G401.6 (cell line): ENCODE measurements around the gene CCT7.
"Not testable (repeated sequence)": the region's sequence is repeated elsewhere in the genome, so short reads cannot be mapped to it uniquely, and the experiment has no call there.

Experiments
- FAIRE-seq: peaks from 2 replicates; lab custom pipeline; 2012; peaks lifted over from hg19 to GRCh38; lab: Jason Lieb, UNC

The CCT7 gene

DNA sequence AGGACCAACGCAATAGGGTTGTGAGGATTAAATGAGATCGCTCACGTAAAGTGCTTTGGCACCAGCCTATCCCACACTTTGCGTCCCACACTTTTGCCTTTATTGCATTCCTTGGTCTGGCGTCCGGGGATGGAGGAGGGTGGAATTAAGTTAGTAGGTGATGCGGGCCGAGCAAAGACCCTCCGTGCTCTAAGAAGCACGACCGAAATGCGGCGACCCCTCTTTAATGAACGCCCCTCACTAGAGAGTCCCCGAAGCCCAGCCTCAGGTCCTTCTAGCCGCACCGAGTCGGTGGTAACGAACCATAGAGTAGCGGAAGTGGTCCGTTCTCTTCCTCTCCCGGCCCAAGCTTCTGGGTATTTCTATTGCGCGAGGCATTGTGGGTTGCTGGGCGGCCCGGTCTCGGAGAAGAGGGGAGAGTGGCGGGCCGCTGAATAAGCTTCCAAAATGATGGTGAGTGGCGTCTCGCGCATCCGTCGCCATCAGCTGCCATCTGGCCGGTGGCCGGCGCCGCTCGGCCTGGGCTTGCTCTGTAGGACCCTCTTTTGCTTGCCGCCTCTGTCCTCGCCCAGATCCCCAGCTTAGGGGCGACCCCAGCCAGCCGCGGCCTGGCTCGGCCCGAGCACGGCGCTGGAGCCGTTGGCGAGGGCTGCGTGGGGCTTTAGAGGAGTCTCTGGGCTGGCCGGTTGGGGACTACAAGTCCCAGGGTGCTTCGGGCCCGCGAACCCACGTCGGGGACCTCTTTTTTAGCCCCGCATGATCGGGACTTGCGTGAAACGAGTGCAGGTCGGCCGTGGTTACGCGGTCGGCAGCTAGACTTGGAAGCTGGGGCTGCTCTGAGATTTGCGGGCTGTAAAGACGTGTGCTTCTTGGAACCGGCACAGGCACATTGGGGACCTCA, at the start of gene CCT7:
CCT7 (plus strand) TSS at position 377 of the 901 bp plus-strand sequence; CDS start at position 448, 71 bp downstream.
- FAIRE-seq: no peak

DNA sequence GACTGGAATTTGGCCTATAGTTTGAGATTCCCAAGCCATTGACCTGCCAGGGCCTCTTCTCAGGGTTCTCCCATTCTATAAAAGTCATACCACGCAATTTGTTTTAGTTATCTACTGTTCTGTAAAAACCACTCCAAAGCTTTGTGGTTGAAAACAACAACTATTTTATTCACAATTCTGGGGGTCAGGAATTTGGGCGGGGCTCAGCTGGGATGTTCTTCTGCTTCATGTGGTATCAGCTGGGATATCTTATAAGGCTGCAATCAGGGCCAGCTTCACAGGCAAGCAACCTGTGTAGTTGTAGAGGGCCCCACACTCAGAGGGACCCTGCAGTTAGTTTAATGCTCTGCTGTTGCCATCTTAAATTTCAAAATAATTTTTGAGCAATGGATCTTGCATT, 48.1 kb upstream of the CCT7 start:
- no peak for FAIRE-seq

DNA sequence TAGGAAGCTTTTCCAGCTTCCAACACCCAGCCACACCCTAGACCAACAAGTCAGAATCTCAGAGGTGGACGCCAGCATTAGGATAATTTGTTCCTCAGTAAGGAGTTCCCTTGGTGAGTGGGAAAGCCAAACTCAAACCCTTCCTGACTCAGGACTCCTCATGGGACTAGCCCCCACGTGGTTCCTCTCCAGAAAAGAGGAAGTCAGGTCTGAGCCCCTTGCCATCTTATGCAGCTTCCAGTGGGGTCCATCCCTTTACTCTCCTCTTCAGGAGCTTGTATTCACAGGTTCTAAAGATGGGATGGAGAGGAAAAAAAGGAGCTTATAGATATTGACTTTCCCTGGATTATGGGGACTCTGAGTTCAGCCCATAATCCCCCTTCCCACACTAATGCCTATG, 46.6 kb upstream of the CCT7 start:
- FAIRE-seq: no peak

DNA sequence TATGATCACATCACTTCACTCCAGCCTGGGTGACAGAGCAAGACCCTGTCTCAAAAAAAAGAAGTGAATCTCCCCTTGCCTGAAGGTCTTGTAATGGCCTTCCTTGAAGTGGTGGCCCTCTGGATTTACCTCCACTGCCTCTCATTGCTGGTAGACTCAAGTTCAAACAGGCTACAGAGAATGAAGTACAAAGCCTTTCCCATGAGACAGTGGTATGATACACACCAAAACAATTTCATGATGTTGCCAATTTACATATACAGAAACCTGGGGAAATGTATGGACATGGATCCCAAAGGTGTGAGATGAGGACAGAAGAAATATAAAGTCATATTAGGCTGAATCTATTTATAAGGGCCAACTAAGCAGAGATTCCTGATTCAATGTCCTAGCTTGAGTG, 36.5 kb upstream of the CCT7 start:
- FAIRE-seq: no peak

DNA sequence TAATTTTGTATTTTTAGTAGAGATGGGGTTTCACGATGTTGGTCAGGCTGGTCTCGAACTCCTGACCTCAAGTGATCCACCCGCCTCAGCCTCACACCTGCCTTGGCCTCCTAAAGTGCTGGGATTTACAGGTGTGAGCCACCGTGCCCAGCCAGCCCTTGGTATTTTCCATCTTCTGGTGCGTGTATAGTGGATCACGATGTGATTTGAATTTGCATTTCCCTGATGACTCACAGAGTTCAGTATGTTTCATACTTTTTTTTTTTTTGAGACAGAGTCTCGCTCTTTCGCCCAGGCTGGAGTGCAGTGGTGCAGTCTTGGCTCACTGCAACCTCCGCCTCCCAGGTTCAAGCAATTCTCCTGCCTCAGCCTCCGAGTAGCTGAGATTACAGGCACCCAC, 33.8 kb upstream of the CCT7 start:
- FAIRE-seq: not testable (repeated sequence)

DNA sequence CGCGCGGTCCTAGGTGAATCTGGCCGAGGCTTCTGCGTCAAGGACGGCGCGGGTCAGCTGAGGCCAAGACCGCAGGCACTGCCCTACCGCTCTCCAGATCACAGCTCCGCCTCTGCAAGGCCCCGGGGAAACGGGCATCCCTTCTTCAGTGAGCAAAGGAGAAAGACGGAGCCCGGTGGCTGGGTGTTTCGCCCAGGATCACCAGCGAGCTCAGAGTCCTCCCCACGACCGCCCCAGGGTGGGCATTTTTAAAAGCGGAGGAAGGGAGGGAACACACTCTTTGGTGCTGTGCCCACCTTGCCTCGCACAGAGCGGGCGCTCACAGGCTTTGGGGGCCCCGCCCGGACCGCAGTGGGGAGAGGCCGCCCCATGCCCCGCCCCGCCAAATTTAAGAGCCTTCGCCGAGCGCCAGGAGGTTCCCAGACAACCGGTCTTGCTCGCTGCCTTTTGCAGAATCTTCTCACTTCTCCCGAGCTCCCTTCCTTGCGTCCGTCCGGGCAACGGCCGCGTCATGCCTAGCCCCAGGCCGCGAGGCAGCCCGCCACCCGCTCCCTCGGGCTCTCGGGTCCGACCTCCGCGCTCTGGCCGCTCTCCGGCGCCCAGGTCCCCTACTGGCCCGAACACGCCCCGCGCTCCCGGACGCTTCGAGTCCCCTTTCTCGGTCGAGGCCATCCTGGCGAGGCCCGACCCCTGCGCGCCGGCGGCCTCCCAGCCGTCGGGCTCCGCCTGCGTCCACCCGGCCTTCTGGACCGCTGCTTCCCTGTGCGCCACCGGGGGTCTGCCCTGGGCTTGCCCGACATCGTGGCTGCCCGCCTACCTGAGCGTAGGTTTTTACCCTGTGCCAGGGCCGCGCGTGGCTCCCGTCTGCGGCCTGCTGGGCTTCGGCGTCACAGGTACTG, 31.7 kb upstream of the CCT7 start, which contains the start of gene NOTO:
NOTO (plus strand) TSS at position 419 of the 899 bp plus-strand sequence; CDS start at position 512, 93 bp downstream.
- FAIRE-seq: no peak

DNA sequence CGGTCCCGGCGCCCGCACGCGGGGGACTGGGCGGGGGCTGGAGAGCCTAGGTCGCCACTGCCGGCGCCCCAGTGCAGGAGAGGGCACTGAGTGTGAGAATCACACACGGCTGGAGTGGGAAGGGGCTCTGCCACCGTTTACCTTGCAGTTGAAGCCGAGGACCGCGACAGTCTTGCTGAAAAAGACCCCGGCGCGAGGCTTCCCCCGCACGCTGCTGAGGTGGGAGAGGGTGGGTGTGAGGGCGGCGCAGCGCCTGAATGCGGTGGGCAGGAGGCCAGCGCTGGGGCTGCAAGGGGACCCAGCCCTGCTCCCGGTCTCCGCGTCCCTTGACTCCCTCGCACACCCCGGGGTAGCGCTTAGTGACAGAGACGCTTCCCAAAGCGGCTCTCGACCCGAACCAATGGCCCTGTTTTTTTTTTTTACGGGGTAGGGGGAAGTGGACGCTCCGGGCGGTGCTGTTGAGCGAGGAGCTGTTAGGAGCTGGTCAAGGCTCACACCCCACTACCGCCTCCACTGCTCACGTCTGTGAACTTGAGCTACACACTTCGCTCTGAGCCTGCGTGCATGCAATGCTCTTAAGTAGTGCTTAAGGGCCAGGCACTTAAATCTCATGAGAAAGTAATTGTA, 30.9 kb upstream of the CCT7 start:
- no peak for FAIRE-seq

DNA sequence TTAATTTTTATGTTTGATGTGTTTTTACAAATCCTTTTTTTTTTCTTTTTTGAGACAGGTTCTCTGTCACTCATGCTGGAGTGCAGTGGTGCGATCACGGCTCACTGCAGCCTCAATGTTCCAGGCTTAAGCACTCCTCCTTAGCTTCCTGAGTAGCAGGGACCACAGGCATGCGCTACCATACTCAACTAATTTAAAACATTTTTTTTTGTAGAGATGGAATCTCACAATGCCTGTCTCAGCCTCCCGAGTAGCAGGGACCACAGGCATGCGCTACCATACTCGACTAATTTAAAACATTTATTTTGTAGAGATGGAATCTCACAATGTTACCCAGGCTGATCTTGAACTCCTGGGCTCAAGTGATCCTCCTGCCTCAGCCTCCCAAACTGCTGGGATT, 28.5 kb upstream of the CCT7 start:
- FAIRE-seq: no peak

DNA sequence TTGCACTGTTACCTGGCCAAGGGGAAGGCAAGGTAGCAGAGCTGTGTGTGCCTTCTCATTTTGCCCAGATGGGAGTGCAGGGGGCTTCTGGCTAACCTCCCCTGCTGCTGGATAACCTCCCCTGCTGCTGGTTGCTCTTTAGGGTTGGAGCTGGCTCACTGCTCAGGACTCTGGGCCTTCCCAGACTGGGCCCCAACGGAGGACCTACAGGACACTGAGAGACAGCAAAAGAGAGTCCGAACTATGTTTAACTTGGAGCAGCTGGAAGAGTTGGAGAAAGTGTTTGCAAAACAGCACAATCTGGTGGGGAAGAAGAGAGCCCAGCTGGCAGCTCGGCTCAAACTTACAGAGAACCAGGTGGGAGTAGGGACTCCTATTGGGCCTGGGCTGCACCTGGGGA, 25.9 kb upstream of the CCT7 start:
- FAIRE-seq: no peak

DNA sequence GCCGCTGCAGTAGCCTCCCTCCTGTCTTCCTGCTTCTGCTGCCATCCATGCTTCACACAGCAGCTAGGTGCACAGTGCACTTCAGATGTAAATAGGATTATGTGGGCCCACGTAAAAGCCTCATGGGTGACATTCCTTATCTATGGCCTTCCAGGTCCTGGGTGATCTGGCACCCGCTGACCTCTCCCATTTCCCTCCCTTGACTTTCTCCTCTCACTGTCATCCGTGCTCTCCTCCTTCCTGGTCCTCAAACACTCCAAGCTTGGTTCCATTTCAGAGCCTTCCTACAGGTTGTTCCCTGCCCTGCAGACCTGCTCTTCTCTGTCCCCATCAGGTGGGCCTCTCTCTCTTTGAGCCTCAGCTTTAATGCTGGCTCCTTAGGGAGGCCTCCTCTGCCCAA, 24.1 kb upstream of the CCT7 start:
- FAIRE-seq: no peak

DNA sequence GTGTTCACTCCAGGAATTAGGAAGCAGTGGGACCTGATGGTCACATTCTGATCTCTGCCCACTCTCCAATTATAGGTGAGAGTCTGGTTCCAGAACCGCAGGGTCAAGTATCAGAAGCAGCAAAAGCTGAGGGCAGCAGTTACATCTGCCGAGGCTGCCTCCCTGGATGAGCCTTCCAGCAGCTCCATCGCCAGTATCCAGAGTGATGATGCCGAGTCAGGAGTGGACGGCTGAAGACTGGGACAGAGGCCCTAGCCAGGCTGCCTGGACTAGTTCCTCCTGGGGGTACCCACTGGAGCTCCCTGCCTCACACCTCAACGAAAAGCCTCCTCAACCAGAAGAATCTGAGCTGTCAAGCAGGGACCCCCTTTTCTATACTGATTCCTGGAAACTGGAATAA, 23.4 kb upstream of the CCT7 start:
- FAIRE-seq: no peak

DNA sequence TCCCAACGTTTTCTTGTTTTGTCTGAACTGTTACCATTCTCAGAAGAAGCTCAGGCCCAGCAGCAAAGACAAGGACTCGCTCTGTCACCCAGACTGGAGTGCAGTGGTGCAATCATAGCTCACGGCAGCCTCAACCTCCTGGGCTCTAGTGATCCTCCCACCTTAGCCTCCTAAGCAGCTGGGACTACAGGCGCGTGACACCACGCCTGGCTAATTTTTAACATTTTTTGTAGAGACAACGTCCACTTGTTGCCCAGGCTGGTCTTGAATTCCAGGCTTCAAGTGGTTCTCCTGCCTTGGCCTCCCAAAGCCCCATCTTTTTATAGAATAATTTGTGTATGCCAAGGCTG, 22.0 kb upstream of the CCT7 start:
- FAIRE-seq: no peak

DNA sequence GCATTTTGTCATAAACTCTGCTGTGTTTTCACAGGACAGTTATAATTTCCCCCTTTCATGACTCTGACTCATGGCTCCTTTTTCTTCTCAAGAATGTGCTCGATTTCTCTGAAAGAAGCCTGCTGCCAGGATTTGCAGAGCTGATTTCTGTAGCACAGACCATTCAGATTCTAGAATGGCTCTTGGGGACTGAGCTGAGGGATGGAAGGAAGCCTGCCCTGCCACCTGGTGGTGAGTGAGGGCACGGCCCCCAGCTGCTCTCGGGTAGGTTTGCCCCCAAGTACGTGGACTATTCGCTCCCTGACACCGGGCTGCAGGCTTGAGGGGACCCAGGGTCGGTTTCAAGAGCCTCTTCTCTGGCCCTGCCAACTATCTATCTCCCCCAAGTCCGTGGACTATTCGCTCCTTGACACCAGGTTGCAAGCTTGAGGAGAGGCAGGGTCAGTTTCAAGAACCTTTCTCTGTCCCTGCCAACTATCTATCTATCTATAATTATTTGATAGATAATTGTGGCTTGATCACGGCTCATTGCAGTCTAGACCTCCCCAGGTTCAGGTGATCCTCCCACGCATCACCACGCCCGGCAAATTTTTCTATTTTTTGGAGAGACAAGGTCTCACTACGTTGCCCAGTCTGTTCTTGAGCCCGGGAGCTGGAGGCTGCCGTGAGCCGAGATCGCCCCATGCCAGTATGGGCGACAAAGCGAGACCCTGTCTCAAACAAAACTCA, 21.5 kb upstream of the CCT7 start:
- FAIRE-seq: no peak

DNA sequence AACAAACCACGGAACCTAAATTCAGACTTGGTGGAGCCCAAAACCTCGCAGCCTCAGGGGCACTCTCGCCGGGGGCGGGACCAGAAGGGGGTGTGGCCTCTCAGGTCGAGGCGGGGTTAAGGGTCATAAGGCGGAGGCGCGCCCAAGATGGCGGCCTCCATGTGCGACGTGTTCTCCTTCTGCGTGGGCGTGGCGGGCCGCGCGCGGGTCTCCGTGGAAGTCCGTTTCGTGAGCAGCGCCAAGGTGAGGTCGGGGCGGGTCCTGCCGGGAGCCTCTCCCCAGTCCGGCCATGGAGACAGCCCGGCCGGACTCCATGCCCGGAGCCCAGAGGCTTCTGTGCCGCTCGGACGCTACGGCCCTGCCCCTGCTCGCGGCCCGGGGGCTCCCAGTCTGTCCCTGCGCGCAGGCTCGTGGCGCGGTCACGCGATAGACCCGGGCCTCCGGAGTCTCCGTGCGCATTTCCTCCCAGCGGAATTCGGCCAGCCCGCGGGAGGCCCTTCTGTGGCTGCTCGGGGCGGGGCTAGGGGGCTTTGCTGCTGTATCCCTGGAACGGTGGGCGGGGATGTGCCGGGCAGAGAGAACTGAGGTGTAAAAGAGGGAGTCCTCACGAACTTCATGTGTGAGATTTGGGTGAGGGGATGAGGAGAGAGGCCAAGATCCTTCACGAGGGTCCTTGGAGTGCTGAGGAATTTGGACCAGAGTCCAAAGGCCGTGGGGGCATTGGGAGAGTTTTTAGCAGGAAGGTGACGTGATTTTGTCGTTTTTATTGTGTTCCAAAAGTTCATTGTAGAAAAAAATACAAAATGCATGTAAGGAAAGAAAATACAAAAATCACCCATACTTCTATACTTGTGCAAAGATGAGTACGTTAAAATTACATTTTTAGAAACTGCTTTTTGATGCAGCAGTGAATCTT, 19.7 kb upstream of the CCT7 start, which contains the start of gene SMYD5:
SMYD5 (plus strand) TSS at position 126 of the 916 bp plus-strand sequence; CDS start at position 148, 22 bp downstream.
- peak; percentile 49 for FAIRE-seq

DNA sequence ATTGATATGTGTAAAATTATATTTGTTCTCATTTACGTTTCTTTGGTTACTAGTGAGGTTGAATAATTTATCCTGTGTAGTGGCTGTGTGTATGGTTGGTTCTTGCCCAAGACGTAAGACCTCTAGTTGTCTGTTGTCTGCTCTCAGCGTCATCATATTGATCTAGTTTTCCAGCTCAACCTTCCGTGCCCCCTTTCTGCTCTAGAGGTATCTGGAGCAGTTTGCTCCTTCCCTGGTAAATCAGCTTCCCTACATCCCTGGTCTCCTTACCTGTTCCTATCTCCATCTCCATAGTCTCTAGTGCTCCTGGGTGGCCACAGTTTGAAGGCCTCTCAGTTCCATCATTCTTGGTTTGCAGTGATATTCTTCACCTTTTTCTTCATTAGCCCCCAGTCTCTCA, 18.9 kb upstream of the CCT7 start:
- FAIRE-seq: no peak

DNA sequence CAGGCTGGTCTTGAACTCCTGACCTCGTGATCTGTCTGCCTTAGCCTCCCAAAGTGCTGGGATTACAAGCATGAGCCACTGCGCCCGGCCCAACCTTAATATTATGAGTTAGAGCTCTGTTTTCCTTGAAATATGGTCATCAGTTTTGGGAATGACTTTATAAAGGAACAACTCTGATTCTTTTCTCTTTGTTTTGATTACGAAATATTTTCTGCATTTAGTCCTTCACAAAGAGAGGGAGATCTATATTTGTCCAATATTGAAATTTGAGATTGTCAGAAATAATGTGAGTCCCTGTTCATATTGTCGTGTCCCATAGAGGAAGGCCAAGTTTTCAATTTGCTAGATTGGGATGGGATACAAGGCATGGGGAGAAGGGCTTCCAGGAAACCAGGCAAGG, 16.9 kb upstream of the CCT7 start:
- FAIRE-seq: no peak

DNA sequence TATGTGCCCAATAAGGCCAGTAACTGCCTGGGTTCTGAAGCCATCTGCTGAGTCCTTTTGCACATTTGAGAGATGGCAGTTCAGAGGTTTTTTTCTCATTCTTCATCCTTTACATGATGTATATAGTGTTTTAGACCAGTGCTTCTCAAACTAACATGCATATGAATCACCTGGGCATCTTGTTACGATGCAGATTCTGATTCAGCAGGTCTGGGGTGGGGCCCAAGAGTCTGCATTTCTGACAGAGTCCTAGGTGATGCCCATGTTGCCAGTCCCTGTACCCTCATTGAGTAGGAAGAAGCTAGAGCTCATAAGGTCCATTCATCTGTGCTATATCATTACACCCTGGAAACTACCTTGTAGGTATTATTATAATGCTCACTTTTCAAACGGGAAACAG, 16.3 kb upstream of the CCT7 start:
- FAIRE-seq: no peak

DNA sequence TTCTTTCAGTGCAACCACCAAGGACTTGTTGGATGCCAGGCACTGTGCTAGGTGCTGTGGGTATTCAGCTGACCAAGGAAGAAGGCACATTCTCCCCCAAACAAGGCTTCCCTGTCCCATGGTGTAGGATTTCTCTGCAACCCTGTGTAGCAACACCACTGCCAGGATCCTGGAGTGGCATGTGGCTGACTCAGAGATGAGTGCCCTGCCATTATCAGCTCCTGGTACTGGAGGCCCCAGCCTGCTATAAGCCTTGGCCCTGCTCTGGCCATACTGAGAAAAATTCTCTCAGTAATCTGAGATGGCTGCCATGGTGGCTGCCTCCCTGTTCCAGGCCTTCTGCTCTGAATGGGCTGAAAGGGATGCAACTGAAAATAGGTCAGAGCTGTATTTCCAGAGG, 15.8 kb upstream of the CCT7 start:
- FAIRE-seq: no peak

DNA sequence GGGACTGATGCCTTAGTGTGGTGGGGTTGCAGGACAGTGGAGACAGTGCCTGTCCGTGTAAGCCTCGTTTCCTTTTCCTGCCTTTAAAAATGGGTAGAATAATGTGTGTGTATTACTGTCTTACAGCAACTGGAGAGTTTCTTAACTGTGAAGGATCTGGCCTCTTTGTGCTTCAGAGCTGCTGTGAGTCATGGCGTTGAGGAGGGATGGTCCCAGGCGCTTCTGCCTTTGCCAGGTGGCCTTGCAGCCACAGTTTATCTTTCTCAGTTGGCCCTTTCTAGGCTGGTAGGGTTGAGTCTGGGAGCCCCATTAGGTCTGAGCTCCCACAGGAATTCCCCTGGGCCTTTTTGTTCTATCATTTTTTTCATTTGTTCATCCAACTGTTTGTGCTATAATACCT, 10.3 kb upstream of the CCT7 start:
- no peak for FAIRE-seq

DNA sequence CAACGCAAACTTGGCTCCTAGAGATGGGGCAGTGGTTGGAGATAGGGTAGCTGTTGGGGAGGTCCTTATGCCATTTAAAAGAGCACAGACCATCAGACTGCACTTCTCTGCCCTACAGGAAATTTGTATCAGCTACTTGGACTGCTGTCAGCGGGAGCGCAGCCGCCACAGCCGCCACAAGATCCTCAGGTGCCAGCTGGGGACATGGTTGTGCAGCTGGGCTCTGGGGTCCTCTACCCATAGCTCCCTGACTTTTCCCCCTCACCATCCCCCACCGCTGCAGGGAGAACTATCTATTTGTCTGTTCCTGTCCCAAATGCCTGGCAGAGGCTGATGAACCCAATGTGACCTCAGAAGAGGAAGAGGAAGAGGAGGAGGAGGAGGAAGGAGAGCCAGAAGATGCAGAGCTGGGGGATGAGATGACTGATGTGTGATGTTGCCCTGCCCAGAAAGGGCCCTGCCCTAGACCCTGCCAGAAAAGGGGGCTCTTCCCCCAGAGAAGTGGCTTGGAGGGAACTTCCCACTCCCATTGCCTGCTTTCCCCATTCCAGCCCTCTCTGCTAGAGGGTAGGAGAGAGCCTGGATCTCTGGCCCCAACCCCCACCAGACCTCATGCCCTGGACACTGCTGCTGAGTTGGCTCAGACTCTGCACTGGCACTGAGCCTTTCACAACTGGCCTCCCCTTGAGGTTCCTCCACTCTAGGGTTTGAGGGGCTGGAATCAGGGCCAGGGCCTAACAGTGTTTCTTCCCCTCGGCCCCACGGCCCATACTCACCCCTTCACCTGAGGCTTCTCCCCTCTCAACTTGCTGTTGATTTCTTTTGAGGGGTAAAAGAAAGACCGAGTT, 8.4 kb upstream of the CCT7 start:
- FAIRE-seq: no peak
